Measurements from ENCODE around the gene NECTIN3.

NECTIN3 gene

DNA sequence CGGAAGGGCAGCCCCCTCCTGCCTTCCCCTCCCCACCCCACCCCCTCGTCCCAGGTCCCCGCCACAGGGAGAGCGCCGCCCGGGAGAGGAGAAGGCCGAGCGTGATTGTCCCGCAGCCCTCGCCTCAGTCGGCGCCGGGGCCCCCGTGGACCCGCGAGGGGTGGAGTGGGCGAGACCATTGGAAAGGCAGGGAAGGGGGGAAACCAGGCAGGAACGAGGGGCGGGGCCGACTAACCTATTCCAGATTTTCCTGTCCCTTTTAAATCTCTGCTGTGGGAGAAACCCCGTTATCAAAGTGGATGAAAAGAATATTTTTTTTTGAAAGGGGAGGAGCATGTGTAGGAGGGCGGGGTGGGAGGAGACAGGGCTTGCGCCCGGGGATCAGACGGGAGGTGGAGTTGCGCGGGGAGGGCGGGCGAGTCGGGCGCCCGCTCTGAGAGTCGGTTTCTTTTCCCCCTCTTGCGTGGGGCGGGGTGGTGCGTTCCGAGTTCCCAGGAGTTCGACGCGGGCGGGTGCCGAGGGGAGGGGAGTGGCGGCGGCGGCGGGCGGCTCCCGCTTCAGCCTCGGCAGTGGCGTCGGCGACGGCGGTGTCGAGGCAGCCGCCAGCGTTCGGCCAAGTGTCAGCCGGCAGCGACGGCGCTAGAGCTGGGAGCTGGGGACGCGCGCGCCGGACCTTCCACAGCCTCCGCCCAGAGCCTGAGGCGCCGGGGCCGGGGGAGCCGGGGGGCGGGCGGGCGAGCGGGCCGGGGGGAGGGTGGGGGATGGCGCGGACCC is at the start of gene NECTIN3:
Gene NECTIN3, plus strand, starts transcription at position 560 of the 774 bp plus-strand sequence. Its CDS starts 202 bp downstream, at position 762.
- peak; percentile 72 to 86 for DNase-seq (ENCODE audit: low read depth in 2 of 2)

GRCh38 chr3:111027868-111028267 is 43.7 kb upstream of the NECTIN3 start:
- no peak for DNase-seq (ENCODE audit: low read depth in 2 of 2)

DNA sequence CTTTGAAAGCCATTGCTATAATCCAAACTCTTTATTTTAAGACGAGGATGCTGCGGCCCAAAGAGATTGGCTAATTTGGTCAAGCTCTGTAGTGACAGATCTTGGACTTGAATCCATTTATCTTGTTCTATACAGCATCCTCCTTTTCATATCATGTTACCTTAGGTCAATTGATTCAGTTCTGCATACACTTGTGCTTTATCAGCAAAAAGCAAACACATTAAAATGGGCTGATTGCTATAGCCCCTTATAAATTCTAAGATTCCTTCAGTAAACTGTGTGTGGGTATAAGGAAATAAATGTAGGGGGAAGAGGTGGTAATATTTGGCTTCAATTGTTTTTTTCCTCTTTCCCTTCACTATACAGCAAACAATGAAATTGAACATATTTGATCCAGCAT is 40.1 kb upstream of the NECTIN3 start:
- DNase-seq (ENCODE audit: low read depth in 2 of 2): no peak

DNA sequence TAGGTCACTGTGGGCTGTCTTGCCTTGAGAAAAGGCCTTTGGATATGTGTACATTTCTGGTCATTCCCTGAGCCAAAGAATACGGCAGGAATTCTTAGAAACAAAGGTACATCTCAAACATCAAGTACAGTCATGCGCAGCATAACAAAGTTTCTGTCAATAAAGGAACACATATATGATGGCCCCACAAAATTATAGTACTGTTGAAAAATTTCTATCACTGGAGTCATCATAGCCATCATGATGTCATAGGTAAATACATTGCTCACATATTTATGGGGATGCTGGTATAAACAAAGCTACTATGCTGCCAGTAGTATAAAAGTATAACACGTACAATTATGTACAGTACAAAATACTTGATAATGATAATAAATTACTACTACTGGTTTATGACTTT is 38.9 kb upstream of the NECTIN3 start:
- no peak for DNase-seq (ENCODE audit: low read depth in 2 of 2)

- DNase-seq (ENCODE audit: low read depth in 2 of 2): no peak
These were observed 38.1 kb upstream of the NECTIN3 start for GRCh38 chr3:111033470-111034050.

DNA sequence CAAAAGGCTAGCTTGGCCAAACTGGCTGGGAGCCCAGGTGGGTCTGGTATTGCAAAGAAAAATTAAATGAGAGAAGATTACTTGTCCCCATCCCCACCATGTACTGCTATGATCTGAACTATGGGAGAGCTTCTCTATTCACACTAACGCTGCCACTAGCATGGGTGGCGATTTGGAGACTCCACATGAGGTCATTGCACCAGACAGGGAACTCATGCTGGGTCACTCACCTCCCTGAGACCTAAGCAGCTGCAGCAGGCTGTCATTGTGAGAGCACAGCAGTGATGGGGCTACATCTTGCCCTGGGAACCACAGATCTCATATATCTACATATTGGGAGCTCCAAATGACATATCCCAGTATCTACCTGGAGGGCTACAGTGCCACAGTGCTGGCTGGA is 36.3 kb upstream of the NECTIN3 start:
- no peak for DNase-seq (ENCODE audit: low read depth in 2 of 2)

- no peak for DNase-seq (ENCODE audit: low read depth in 2 of 2)
These were observed 35.7 kb upstream of the NECTIN3 start for GRCh38 chr3:111035902-111036301.

- DNase-seq (ENCODE audit: low read depth in 2 of 2): no peak
These were observed 30.7 kb upstream of the NECTIN3 start for GRCh38 chr3:111040959-111041358.

GRCh38 chr3:111045564-111045963 is 26.1 kb upstream of the NECTIN3 start:
- DNase-seq (ENCODE audit: low read depth in 2 of 2): no peak

DNA sequence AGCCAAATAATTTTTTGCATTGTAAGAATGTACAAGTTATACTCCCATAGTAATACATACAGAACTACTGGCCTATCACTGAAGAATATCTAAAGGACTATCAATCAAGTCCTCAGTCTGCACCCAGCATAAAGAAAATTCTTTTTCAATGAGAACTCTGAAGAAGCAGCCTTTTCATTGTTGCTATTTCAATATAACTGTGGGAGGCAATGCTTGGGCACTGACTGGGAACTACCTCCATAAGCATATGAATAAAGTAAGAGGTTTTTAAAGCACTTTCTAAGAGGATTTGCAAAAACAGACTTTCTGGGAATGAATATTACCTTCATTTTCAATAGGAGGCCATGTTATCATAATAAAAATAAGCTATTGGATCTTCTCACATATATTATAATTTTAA is 24.6 kb upstream of the NECTIN3 start:
- DNase-seq (ENCODE audit: low read depth in 2 of 2): no peak

GRCh38 chr3:111047812-111048435 is 23.7 kb upstream of the NECTIN3 start:
- DNase-seq (ENCODE audit: low read depth in 2 of 2): no peak

DNA sequence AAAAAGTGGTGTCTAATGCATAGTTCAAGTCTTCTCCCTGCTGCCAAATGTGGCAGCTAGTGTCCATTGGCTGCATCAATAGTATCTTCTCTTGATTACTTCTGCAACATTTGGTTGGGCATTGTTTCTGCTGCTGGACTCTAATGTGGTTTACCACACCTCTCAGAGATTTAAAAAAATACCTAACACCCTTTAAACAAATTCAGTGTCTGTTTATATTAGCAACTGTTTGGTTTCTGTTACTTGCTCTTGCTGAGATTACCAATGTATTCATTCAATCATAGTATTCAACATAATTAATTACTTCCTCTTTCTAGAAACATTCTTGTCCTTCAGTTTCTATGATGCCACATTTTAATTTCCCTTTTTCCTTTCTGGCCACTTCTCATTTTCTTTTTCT is 20.3 kb upstream of the NECTIN3 start:
- no peak for DNase-seq (ENCODE audit: low read depth in 2 of 2)

DNA sequence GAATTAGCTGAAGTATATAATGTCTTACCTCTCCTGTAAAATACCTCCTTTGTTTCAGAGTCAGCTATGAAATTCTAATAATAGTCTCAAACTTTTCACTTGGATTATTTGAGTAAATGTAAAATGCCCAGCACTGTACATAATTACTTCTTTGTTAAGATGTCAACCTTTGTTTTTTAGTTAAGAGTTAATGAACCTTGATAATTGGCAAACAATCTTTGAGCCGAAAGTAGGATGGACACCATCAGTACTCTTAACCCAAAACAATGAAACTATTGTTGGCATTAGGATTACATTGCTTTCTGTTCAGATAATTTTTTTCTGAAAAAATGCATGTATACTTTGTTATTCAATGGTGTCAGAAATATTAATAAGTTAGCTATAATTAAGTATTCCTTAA is 3.0 kb upstream of the NECTIN3 start:
- DNase-seq (ENCODE audit: low read depth in 2 of 2): no peak

DNA sequence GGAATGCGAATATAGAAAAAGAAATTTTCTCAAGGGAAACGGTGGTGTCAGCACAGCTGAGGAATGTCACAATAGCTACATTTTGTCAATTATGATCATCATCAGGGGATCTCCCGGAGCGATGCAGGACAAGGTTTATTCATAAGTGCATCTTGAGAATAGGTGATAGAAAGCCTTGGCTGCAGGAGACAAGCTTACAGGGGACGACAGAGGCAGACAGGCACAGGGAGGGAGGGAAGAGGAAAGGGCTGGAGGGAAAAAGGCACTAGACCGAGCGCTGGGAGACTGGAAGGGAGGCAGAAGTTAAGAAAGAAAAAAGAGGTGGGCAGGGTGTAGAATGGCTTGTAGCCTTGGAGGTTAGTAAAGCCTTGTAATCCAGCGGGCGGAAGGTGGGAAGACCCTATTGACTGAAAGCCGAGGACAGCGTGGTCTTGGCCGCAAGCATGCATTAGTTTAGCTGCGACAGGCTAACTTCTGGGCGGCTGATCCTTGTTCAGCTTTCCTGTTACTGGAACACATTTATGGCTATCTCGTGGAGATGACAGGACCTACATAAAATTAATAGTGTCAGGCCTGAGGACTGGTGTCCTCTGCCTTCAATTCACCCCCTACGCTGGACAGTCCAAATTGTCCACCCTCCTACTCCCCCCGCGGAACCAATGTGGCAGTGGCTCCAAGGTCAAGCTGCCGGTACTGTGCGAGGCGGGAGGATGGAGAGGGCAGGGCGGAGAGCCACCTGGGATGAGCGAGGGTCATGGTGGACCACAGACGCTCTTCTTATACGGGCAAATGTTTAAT is 1.4 kb upstream of the NECTIN3 start:
- DNase-seq (ENCODE audit: low read depth in 2 of 2): no peak

DNA sequence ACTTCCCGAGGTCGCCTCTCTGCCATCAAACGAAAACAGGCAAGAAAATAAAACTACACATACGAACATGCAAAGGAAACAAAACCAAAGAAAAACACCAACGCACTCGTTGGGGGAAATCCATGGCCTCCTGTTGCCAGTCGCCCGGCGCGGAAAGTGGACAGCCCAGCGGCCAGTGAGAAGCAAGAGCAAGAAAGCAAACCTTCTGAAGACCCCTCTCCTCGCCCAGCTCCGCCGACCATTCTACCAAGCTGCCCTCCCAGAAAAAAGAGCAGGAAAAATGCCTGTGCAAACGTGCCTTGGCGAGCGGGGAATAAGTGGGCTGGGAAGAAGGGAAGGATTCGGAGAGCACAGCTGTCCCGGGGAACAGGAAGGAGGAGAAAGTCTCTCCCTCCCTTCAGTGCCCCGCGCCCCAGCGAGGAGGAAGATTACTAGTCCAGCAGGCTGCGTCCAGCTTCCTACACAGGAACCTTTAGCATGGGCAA is 802 bp upstream of the NECTIN3 start:
- DNase-seq (ENCODE audit: low read depth in 2 of 2): no peak

DNA sequence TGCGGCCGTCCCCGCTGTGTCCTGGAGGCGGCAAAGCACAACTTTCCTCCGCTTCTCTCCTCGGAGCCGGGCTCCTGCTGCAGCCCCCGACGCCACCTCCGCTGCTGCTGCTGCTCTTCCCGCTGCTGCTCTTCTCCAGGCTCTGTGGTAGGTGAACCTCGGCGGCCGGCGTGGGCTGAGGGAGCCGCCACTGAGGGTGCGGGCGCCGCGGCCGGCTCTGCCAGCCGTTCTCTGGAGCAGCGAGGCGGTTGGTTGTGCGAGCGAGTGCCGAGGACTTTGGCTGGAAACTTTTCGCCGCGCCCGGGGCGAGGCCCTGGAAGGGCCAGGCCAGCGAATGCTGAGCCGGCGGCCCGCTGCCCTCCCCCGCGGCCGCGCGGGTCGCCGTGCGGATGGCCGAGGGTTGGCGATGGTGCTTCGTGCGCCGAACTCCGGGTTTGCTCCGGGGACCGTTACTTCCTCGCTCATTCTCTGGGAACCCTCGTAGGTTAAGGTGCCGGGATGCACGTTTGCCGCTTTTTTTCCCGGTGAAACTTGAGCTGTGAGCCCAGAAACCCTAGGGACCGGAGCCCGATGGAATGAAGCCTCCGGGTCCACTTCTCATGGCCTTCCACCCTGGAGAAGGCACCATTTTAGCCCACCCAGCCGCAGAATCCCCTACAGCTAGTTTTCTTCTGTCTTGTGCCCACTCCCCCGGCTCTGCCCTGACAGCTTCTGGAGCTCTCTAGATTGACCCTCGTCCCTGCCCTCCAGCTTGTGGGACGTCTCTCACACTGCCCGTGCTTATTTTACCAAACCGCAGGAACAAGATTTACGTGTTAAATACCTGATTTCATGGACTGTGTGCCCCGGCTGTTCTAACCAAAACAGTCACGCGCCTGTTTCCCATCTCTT is 660 bp downstream of the NECTIN3 start:
- peak in 1 of 2 donors; percentile 14 for DNase-seq (ENCODE audit: low read depth in 2 of 2)

DNA sequence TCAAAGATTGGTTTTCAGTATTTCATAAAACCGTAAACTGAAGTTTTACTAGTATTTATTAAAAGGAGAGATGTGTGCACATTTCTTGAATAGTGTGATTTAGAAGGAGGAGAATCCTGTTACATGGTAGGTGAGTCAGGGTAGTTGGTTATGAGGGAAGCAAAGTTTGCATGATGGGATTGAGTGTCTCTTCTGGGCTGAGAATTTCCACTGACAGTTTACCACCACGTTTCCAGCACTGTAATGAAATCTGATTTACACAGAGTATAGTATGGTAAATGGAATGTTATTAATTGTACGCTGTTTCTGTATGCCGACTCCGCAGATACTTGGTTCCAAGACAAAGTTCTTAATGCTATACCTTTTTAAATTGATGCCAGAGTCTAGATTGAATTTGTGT is 1.6 kb downstream of the NECTIN3 start:
- DNase-seq (ENCODE audit: low read depth in 2 of 2): no peak

DNA sequence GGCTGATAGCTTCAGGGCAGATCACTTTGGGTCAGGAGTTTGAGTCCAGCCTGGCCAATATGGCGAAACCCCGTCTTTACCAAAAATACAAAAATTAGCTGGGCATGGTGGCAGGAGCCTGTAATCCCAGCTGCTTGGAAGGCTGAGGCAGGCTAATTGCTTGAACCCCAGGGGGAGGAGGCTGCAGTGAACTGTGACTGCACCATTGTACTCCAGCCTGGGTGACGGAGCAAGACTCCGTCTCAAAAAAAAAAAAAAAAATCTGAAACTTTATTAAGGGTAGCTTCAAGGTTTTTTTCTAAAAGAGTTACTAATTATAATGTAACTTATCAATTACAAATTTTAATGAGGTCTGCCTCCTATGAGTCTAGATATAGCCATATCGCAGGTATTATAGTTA is 5.1 kb downstream of the NECTIN3 start:
- DNase-seq (ENCODE audit: low read depth in 2 of 2): no peak

DNA sequence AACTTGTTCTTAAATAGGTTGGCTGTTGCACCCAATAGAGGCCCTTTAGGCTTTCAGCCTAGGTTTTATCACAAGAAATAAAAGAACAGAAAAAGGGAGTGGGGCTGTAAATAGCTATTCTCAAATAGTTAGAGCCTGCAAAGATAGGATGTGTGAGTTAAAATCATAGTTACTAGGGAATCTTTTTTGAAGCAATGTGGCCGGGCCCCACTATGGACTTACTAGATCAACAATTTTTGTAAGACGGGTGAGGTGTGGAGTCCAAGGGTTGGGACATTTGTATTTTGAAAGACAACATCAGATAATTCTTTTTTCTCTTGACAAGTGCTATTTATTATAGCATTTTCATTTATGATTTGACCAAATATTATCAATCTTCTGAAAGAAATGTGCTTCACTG is 5.8 kb downstream of the NECTIN3 start:
- DNase-seq (ENCODE audit: low read depth in 2 of 2): no peak

- DNase-seq (ENCODE audit: low read depth in 2 of 2): no peak
These were observed 8.8 kb downstream of the NECTIN3 start for GRCh38 chr3:111080413-111080812.

DNA sequence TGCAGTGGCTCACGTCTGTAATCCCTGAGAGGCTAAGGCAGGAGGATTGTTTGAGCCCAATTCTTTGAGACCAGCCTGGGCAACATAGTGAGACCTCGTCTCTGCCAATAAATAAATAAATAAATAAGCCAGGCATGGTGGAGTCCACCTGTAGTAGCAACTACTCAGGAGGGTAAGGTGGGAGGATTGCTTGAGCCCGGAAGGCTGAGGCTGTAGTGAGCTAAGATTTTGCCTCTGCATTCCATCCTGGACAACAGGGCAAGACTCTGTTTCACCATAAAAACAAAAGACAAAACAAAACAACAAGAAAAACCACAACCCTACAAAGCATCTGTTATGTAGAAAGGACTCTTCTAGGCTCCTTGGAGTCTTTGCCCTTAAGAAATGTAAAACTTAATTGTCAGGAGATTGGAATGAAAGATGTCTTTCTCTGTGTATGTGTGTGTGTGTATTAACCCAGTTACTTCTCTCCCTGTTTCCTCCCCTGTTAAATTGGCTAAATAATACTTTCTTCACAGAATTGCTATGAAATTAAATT is 9.5 kb downstream of the NECTIN3 start:
- DNase-seq (ENCODE audit: low read depth in 2 of 2): no peak
